ENCODE data around the gene PAPPA2.

PAPPA2 gene

DNA sequence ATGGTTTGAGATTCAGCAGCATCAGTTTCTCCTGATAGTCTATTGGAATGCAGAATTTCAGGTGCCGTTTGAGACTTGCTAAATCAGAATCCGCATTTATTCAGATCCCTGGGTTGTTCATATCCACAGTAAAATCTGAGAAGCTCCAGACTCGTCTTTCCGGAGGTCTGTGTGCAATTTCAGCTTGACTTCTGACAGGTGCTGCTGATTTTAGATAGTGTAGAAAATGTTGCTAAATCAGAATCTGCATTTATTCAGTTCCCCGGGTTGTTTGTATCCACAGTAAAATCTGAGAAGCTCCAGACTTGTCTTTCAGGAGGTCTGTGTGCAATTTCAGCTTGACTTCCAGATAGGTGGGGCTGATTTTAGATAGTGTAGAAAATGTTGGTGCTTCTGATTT lies 113.7 kb downstream of the PAPPA2 start:
- H3K9ac ChIP-seq (ENCODE audit: low read length): no peak overlapping the region
- no peaks in the 10 kb centered on the region for H3K9me3 ChIP-seq (ENCODE audit: low read length)
- H3K36me3 ChIP-seq (ENCODE audit: insufficient read depth, low read length): no peaks in the 10 kb centered on the region
- H3K4me3 ChIP-seq (ENCODE audit: low read depth in 1 of 2, low read length in 2 of 2): no peak overlapping the region
- no peaks in the 10 kb centered on the region for H3K27me3 ChIP-seq (ENCODE audit: control insufficient read depth in 1 of 2, insufficient read depth in 2 of 2, low read length in 2 of 2)
- no peak overlapping the region for H3K27ac ChIP-seq (ENCODE audit: low read depth, low read length)
- H3K4me1 ChIP-seq (ENCODE audit: insufficient read depth, low read length): peaks cover 22% of the 10 kb centered on the region

DNA sequence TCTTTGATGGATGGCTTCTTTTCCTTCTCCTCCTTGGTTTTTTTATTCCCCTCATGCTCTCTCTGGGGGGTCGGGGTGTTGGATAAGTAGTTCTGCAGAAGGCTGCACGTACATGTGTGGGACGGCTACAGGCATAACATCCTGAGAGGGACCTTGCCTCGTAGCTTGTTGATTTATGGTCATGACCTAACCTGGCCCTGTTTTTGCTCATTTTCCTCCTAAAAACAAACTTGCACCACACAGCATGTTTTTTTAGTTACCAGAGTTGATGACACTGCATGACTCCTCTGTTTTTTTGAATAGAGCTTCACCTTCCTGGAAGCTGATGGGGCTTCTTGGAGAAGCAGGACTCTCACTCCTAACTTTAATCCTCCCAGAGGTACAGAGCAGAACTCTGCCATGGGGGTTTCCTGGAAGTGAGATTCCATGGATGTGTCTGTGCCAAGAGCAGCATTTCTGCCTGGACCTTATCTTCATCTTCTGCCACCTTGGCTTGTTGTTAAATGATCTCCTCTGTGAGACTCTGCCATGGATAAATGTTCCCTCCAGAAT lies 114.7 kb downstream of the PAPPA2 start:
- H3K9ac ChIP-seq (ENCODE audit: low read length): no peak overlapping the region
- H3K27ac ChIP-seq (ENCODE audit: low read depth, low read length): no peak overlapping the region

DNA sequence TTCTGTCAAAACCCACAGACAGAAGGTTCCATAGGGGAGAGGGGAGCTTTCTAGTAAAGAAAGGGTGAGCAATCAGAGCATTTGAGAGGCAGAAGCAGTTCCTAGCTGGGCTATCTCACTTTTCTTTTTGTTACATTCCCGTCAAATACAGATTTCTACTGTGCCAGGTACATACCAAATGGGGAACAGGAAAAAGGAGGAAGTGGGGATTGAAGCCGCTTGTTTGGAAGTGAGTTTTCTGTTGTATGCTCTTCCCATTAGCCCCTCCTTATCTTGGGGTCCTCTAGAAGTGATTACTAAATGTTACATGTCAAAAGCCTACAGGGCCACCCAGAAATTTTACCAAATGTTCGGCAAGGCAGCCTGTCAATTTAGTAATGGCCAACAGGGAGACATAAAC lies 116.1 kb downstream of the PAPPA2 start:
- H3K36me3 ChIP-seq (ENCODE audit: insufficient read depth, low read length): no peaks in the 10 kb centered on the region
- no peaks in the 10 kb centered on the region for H3K27me3 ChIP-seq (ENCODE audit: control insufficient read depth in 1 of 2, insufficient read depth in 2 of 2, low read length in 2 of 2)
- no peaks in the 10 kb centered on the region for H3K9me3 ChIP-seq (ENCODE audit: low read length)
- no peak overlapping the region for H3K27ac ChIP-seq (ENCODE audit: low read depth, low read length)
- H3K4me1 ChIP-seq (ENCODE audit: insufficient read depth, low read length): peaks cover 22% of the 10 kb centered on the region
- H3K4me3 ChIP-seq (ENCODE audit: low read depth in 1 of 2, low read length in 2 of 2): no peak overlapping the region
- no peak overlapping the region for H3K9ac ChIP-seq (ENCODE audit: low read length)

More for the DNA sequence above, 114.7 kb downstream of the PAPPA2 start:
- H3K27me3 ChIP-seq (ENCODE audit: control insufficient read depth in 1 of 2, insufficient read depth in 2 of 2, low read length in 2 of 2): no peaks in the 10 kb centered on the region
- H3K4me1 ChIP-seq (ENCODE audit: insufficient read depth, low read length): peaks cover 22% of the 10 kb centered on the region
- no peaks in the 10 kb centered on the region for H3K36me3 ChIP-seq (ENCODE audit: insufficient read depth, low read length)
- H3K4me3 ChIP-seq (ENCODE audit: low read depth in 1 of 2, low read length in 2 of 2): no peak overlapping the region
- no peaks in the 10 kb centered on the region for H3K9me3 ChIP-seq (ENCODE audit: low read length)

GRCh38 chr1:176595217-176595616 lies 132.2 kb downstream of the PAPPA2 start:
- no peaks in the 10 kb centered on the region for H3K36me3 ChIP-seq (ENCODE audit: insufficient read depth, low read length)
- no peaks in the 10 kb centered on the region for H3K27me3 ChIP-seq (ENCODE audit: control insufficient read depth in 1 of 2, insufficient read depth in 2 of 2, low read length in 2 of 2)
- no peaks in the 10 kb centered on the region for H3K9me3 ChIP-seq (ENCODE audit: low read length)
- H3K9ac ChIP-seq (ENCODE audit: low read length): no peak overlapping the region
- H3K27ac ChIP-seq (ENCODE audit: low read depth, low read length): no peak overlapping the region
- H3K4me1 ChIP-seq (ENCODE audit: insufficient read depth, low read length): no peaks in the 10 kb centered on the region
- H3K4me3 ChIP-seq (ENCODE audit: low read depth in 1 of 2, low read length in 2 of 2): no peak overlapping the region

DNA sequence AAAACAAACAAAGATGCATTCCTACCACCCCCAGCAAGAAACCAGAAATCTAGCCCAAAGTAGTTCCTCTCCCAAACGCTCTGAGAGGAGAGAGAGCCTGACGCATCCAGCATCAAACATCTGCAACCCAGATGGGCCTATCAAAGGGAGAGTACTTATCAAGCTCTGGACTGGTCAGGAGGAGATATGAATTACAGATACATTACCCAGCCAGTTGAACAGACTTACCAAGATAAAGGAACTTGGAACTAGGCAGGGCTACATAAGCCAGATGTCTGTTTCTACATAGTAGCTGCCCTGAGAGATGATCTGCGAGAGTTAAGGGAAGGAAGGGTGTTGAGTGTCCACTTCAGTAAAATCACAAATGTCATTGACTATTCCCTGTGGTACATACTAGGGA lies 138.4 kb downstream of the PAPPA2 start:
- H3K27me3 ChIP-seq (ENCODE audit: control insufficient read depth in 1 of 2, insufficient read depth in 2 of 2, low read length in 2 of 2): no peaks in the 10 kb centered on the region
- H3K36me3 ChIP-seq (ENCODE audit: insufficient read depth, low read length): no peaks in the 10 kb centered on the region
- H3K4me3 ChIP-seq (ENCODE audit: low read depth in 1 of 2, low read length in 2 of 2): no peak overlapping the region
- H3K9me3 ChIP-seq (ENCODE audit: low read length): no peaks in the 10 kb centered on the region
- no peak overlapping the region for H3K9ac ChIP-seq (ENCODE audit: low read length)
- no peak overlapping the region for H3K27ac ChIP-seq (ENCODE audit: low read depth, low read length)
- peaks cover 8% of the 10 kb centered on the region for H3K4me1 ChIP-seq (ENCODE audit: insufficient read depth, low read length)

GRCh38 chr1:176602388-176603004 lies 139.5 kb downstream of the PAPPA2 start:
- no peak overlapping the region for H3K27ac ChIP-seq (ENCODE audit: low read depth, low read length)
- H3K9me3 ChIP-seq (ENCODE audit: low read length): no peaks in the 10 kb centered on the region
- H3K9ac ChIP-seq (ENCODE audit: low read length): no peak overlapping the region
- no peaks in the 10 kb centered on the region for H3K27me3 ChIP-seq (ENCODE audit: control insufficient read depth in 1 of 2, insufficient read depth in 2 of 2, low read length in 2 of 2)
- no peaks in the 10 kb centered on the region for H3K36me3 ChIP-seq (ENCODE audit: insufficient read depth, low read length)
- H3K4me1 ChIP-seq (ENCODE audit: insufficient read depth, low read length): peaks cover 8% of the 10 kb centered on the region
- no peak overlapping the region for H3K4me3 ChIP-seq (ENCODE audit: low read depth in 1 of 2, low read length in 2 of 2)

- Histone ChIP-seq H3K4me1 (ENCODE audit: insufficient read depth, low read length) (peaks cover 8% of the 10 kb centered on the region), H3K36me3 (ENCODE audit: insufficient read depth, low read length) (no peaks in the 10 kb centered on the region), H3K4me3 (ENCODE audit: low read depth in 1 of 2, low read length in 2 of 2) (no peak overlapping the region), H3K9me3 (ENCODE audit: low read length) (no peaks in the 10 kb centered on the region), H3K27ac (ENCODE audit: low read depth, low read length) (no peak overlapping the region), H3K27me3 (ENCODE audit: control insufficient read depth in 1 of 2, insufficient read depth in 2 of 2, low read length in 2 of 2) (no peaks in the 10 kb centered on the region), H3K9ac (ENCODE audit: low read length) (no peak overlapping the region)
Measured at GRCh38 chr1:176603696-176604095, 140.7 kb downstream of the PAPPA2 start.

DNA sequence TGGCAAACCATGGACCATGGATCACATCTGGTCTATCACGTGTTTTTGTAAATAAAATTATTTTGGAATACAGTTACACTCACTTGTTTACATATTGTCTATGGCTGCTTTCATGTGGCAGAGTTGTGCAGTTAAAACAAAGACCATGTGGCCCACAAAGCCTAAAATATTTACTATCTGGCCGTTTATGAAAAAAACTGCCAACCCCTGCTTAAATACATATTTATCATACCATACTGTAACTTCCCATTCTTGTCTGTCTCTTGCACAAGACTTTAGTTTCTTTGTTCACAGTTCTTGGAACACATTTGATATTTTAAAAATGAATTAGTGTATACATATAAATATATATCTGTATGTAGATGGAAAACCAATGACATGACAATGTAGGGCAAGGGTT lies 141.5 kb downstream of the PAPPA2 start:
- H3K4me3 ChIP-seq (ENCODE audit: low read depth in 1 of 2, low read length in 2 of 2): no peak overlapping the region

DNA sequence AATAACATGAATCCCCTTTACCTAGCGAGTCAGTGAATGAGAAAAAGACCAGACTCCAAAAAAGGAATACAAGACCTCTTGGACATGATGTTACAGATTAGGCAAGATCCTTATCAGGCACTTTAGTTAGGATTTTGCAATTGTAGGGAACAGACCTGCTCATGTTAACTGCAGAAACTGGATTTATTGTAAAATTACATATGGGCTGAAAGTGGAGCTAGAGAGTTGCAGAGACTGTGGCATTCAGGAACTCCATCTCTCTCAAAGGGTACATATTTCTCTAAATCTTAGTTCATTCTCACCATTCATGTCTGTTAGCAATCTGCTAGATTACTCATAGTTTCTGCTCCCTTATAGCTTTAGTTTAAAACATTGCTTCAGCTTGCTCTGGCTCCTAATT lies 142.2 kb downstream of the PAPPA2 start:
- Histone ChIP-seq H3K9ac (ENCODE audit: low read length) (no peak overlapping the region), H3K4me3 (ENCODE audit: low read depth in 1 of 2, low read length in 2 of 2) (no peak overlapping the region), H3K27me3 (ENCODE audit: control insufficient read depth in 1 of 2, insufficient read depth in 2 of 2, low read length in 2 of 2) (no peaks in the 10 kb centered on the region), H3K27ac (ENCODE audit: low read depth, low read length) (no peak overlapping the region), H3K9me3 (ENCODE audit: low read length) (no peaks in the 10 kb centered on the region), H3K36me3 (ENCODE audit: insufficient read depth, low read length) (no peaks in the 10 kb centered on the region), H3K4me1 (ENCODE audit: insufficient read depth, low read length) (peaks cover 8% of the 10 kb centered on the region)

More for the DNA sequence above, 141.5 kb downstream of the PAPPA2 start:
- no peaks in the 10 kb centered on the region for H3K36me3 ChIP-seq (ENCODE audit: insufficient read depth, low read length)
- no peaks in the 10 kb centered on the region for H3K9me3 ChIP-seq (ENCODE audit: low read length)
- no peak overlapping the region for H3K27ac ChIP-seq (ENCODE audit: low read depth, low read length)
- no peak overlapping the region for H3K9ac ChIP-seq (ENCODE audit: low read length)
- H3K27me3 ChIP-seq (ENCODE audit: control insufficient read depth in 1 of 2, insufficient read depth in 2 of 2, low read length in 2 of 2): no peaks in the 10 kb centered on the region
- H3K4me1 ChIP-seq (ENCODE audit: insufficient read depth, low read length): peaks cover 8% of the 10 kb centered on the region

DNA sequence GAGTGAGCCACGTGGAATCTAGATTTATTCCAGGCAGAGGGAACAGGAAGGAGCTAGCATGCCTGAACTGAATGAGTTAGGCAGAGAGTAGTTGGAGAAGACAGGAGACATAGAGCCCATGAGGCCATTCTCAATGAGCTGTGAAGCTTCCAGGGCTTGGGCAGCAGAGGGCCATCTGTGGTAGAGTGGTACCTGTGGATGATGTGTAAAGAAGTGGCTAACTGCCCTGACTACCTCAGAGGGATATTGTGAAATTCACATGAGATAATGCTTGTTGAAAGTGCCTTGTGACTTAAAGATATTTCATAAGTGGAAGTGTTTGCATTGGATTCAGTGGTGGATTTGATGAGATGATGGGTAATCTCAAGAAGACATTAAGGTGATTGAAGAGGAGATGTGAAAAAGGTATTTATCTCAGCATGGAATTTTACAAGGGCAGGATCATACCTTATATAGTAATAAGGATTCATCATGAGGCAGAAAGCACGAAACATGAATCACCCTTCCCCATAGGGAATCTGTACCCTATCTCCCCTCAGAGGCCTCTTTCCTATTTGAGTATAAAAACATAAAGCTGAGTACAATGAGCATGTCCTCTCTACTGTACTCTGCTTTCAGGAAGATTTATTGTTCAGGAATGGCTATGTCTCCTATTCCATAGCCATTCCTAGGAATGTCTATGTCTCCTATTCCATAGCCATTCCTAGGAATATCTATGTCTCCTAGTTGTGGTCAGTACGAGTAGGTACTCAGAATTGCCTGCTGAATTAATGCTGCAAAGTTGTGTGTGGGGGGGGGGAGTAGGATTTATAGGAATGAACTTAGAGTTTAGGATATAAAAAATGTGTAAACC lies 146.8 kb downstream of the PAPPA2 start:
- Histone ChIP-seq H3K4me3 (ENCODE audit: low read depth in 1 of 2, low read length in 2 of 2) (no peak overlapping the region), H3K9ac (ENCODE audit: low read length) (no peak overlapping the region), H3K27ac (ENCODE audit: low read depth, low read length) (no peak overlapping the region), H3K27me3 (ENCODE audit: control insufficient read depth in 1 of 2, insufficient read depth in 2 of 2, low read length in 2 of 2) (no peaks in the 10 kb centered on the region), H3K9me3 (ENCODE audit: low read length) (no peaks in the 10 kb centered on the region), H3K36me3 (ENCODE audit: insufficient read depth, low read length) (no peaks in the 10 kb centered on the region), H3K4me1 (ENCODE audit: insufficient read depth, low read length) (no peaks in the 10 kb centered on the region)

DNA sequence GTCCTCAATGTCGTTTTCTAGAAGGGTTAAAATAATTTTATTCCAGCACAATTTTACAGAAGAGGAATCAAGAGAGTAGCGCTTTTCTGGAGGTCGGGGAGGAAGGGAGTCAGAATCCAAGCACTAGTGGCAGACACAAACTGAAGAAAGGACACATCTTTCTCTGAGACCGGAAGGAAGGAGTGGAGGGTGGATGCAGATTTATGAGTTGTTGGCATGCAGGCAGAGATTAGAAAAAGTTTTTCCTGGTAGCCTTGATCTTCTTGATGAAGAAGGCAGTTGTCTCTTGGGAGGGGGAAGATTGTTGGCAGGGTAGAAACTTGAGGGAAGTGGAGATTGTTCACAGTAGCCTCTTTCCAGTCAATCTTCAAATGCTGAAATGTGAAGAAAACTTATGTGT lies 149.8 kb downstream of the PAPPA2 start:
- Histone ChIP-seq H3K36me3 (ENCODE audit: insufficient read depth, low read length) (no peaks in the 10 kb centered on the region), H3K9me3 (ENCODE audit: low read length) (no peaks in the 10 kb centered on the region), H3K27ac (ENCODE audit: low read depth, low read length) (no peak overlapping the region), H3K4me3 (ENCODE audit: low read depth in 1 of 2, low read length in 2 of 2) (no peak overlapping the region), H3K9ac (ENCODE audit: low read length) (no peak overlapping the region), H3K4me1 (ENCODE audit: insufficient read depth, low read length) (no peaks in the 10 kb centered on the region), H3K27me3 (ENCODE audit: control insufficient read depth in 1 of 2, insufficient read depth in 2 of 2, low read length in 2 of 2) (no peaks in the 10 kb centered on the region)

Data from muscle layer of colon (tissue), 2 donors.